ENCODE measurements around the gene GJA9.

DNA sequence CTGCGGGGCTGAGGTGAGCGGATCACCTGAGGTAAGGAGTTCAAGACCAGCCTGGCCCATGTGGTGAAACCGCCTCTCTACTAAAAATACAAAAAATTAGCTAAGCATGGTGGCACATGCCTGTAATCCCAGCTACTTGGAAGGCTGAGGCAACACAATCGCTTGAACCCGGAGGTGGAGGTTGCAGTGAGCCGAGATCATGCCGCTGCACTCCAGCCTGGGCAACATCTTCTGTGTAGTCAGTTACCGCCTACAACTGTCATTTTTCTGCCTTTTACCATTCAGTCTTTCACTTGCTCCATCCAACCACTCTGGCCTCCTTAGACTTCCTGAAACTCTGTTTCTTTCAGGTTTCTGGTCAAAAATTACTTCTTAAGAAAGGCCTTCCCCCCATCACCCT is 10.4 kb downstream of the GJA9 start:
- TF ChIP-seq YY1 (IDR thresholded peaks at IDR 0.05; ENCODE audit: insufficient read depth, insufficient read length) (no peak), SUZ12 (IDR thresholded peaks at IDR 0.05; ENCODE audit: extremely low read depth, insufficient read depth, insufficient read length) (no peak), ZNF274 (IDR thresholded peaks at IDR 0.05; ENCODE audit: low read depth, low read length) (no peak)

All from NT2/D1 (cell line).